Esophagus squamous epithelium (tissue), 5 donors: ENCODE results near the gene SERPINA5. TPM values are rescaled to one million over a fixed set of nuclear protein-coding genes. Genes with fewer than 3 reads are reported as not detected.

Experiments used
- DNase-seq: peaks from one replicate; lab custom pipeline; 2025; lab: John Stamatoyannopoulos, UW
- H3K27ac ChIP-seq, 4 donors: fragments of 200-600 bp; sonication (generic); one replicate each; pipeline ENCODE4 v1.5.1; 2016 to 2019; ENCODE audit warnings: mild to moderate bottlenecking in 1 of 4
- H3K27me3 ChIP-seq, 4 donors: fragments of 200-600 bp; sonication (generic); 1 replicate in 3 of 4; 2 replicates in 1 of 4; pipeline versions ENCODE4 v1.5.1 to v1.6.0; 2017 to 2021; ENCODE audit warnings: antibody characterized with exemption in 1 of 4
- H3K36me3 ChIP-seq, 3 donors: fragments of 200-600 bp; sonication (generic); one replicate each; pipeline ENCODE4 v1.5.1; 2016 to 2019
- H3K4me1 ChIP-seq, 3 donors: fragments of 200-600 bp; sonication (generic); one replicate each; pipeline ENCODE4 v1.5.1; 2017 to 2019
- H3K4me3 ChIP-seq, 4 donors: fragments of 200-600 bp; sonication (generic); 1 replicate in 3 of 4; 2 replicates in 1 of 4; pipeline ENCODE4 v1.5.1; 2016 to 2019; ENCODE audit warnings: mild to moderate bottlenecking in 2 of 4, moderate library complexity in 1 of 4
- H3K9me3 ChIP-seq, 3 donors: fragments of 200-600 bp; sonication (generic); one replicate each; pipeline ENCODE4 v1.5.1; 2016 to 2019
- POLR2A ChIP-seq, 4 donors: fragments of 450-650 bp; IDR thresholded peaks; one replicate each; pipeline ENCODE4 v1.6.1; 2017; ENCODE audit warnings: antibody characterized with exemption in 4 of 4, mild to moderate bottlenecking in 4 of 4, moderate library complexity in 3 of 4
- WGBS, 2 donors: methylation state at CpG; one replicate each; pipeline ENCODE4 v1.1.5; 2018; 5-methylcytosine and 5-hydroxymethylcytosine counted together
- intact Hi-C: fragments of 100-400 bp; cut with DNase I; formaldehyde crosslinking; loops from one replicate; pipeline ENCODE4 v1.15.0; 2022
- total RNA-seq, 4 donors: library from RNA; depleted of rRNA; stranded (reverse); fragments of >200 nt; gene quantifications; one replicate each; pipeline ENCODE4 v1.1.0, GENCODE V29; 2016
- TF ChIP-seq, protein P1 (sequence below), 6 experiments: fragments of 450-650 bp in 4 of 6; fragments of 200-600 bp in 2 of 6; sonication (generic) in 2 of 6; IDR thresholded peaks; one replicate each; pipeline ENCODE4 v1.5.1; 2016 to 2019; ENCODE audit warnings: antibody characterized with exemption in 6 of 6, mild to moderate bottlenecking in 4 of 6, moderate library complexity in 4 of 6
- donor health status: DM: yes; HTN: yes; CAD: no.

Gene SERPINA5
- total RNA-seq, 4 donors from 2014 or later: 0.12 to 0.38 (median 0.35) TPM; not detected in 1

DNA sequence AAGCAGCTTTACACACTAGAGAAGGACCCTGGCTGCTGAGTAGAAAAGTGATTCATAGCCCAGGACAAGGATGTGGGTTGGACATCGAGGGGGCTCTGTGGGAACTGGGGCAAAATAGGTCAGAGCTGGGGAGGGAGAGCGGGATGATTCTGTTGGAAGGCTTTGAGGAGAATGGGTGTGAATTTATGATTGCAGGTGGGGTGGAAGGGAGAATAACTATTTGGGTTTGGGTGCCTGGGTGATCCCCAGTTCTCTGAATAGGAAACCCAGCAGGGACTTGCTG, 44.1 kb downstream of the SERPINA5 start:
- 55 to 63% methylated on average over 2 of the region's 2 CpGs for WGBS, 2 donors
- Histone ChIP-seq H3K9me3 (no peaks in the 10 kb centered on the region), H3K36me3 (no peaks in the 10 kb centered on the region), H3K27me3 (peaks cover 0 to 36% (median 0%) of the 10 kb centered on the region in 4 donors), H3K27ac (no peak overlapping the region), H3K4me1 (no peaks in the 10 kb centered on the region), H3K4me3 (no peak overlapping the region)
- TF ChIP-seq, protein P1, sequence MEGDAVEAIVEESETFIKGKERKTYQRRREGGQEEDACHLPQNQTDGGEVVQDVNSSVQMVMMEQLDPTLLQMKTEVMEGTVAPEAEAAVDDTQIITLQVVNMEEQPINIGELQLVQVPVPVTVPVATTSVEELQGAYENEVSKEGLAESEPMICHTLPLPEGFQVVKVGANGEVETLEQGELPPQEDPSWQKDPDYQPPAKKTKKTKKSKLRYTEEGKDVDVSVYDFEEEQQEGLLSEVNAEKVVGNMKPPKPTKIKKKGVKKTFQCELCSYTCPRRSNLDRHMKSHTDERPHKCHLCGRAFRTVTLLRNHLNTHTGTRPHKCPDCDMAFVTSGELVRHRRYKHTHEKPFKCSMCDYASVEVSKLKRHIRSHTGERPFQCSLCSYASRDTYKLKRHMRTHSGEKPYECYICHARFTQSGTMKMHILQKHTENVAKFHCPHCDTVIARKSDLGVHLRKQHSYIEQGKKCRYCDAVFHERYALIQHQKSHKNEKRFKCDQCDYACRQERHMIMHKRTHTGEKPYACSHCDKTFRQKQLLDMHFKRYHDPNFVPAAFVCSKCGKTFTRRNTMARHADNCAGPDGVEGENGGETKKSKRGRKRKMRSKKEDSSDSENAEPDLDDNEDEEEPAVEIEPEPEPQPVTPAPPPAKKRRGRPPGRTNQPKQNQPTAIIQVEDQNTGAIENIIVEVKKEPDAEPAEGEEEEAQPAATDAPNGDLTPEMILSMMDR (IDR thresholded peaks at IDR 0.05): no peak
- no peak for TF ChIP-seq POLR2A (IDR thresholded peaks at IDR 0.05)
- intact Hi-C loops: no loop called here
- DNase-seq: no peak

DNA sequence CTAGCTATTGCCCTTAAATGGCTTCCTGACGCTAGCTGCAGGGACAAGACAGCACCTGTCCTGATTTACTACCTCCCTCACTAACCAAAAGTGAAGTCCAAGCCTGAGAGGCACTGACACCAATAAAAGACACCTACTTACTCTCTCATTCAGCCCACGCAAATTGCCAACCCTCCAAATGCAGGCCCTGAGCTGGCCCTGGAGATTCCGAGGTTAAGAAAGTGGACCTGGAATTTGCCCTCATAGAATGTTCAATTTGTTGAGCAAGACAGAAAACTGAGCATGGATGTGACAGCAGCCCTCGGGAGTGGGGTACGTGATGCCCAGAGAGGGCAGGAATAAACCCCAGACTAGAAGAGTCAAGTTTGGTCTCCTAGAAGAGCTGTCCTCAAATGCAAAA, 47.4 kb downstream of the SERPINA5 start:
- 63 to 86% methylated on average over 3 to 5 of the region's 5 CpGs for WGBS, 2 donors
- DNase-seq: no peak
- TF ChIP-seq POLR2A (IDR thresholded peaks at IDR 0.05): no peak
- TF ChIP-seq, protein P1 (IDR thresholded peaks at IDR 0.05): no peak
- H3K36me3 ChIP-seq: no peaks in the 10 kb centered on the region
- no peak overlapping the region for H3K4me3 ChIP-seq
- H3K27ac ChIP-seq: no peak overlapping the region
- H3K4me1 ChIP-seq: no peaks in the 10 kb centered on the region
- no peaks in the 10 kb centered on the region for H3K9me3 ChIP-seq
- intact Hi-C loops: no loop called here
- peaks cover 0 to 50% (median 0%) of the 10 kb centered on the region in 4 donors for H3K27me3 ChIP-seq

DNA sequence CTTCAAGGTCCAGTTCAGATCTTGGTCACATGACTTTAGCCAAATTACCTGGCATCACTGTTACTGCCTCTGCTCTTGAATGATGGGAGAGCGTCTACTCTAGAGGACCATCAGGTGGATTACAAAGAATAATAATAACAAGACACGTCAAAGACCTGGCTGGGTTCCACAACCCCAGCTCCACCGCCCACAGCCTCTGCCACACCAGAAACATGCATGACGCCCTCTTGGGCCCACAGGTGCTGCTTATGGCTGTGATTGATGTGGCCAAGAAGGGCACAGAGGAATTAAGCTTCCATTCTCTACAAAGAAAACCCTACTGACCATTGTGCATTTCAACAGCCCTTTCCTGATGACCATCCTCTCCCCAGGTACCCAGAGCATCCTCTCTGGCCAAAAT, 49.2 kb downstream of the SERPINA5 start:
- WGBS, 2 donors: 88 to 93% methylated on average over 3 to 4 of the region's 4 CpGs
- no peak for DNase-seq
- TF ChIP-seq, protein P1 (IDR thresholded peaks at IDR 0.05): no peak
- TF ChIP-seq POLR2A (IDR thresholded peaks at IDR 0.05): no peak
- H3K4me1 ChIP-seq: no peaks in the 10 kb centered on the region
- no peaks in the 10 kb centered on the region for H3K9me3 ChIP-seq
- no peaks in the 10 kb centered on the region for H3K36me3 ChIP-seq
- no peak overlapping the region for H3K4me3 ChIP-seq
- intact Hi-C loops: no loop called here
- peaks cover 0 to 45% (median 0%) of the 10 kb centered on the region in 4 donors for H3K27me3 ChIP-seq
- H3K27ac ChIP-seq: no peak overlapping the region

DNA sequence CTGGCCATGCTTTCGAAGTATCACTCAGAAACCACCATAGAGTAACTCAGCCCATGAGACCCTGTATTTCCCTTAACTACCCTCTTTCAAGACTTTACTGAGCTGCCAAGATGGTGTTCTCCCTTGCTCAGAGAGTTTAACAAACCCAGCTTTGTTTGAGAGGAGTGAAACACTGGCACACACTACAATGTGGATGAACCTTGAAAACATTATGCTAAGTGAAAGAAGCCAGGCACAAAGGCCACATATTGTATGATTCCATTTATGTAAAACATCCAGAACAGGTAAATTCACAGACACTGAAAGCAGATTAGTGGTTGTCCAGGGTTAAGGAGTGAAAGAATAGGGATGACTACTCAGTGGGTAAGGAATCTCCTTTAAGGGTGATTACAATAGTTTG, 49.8 kb downstream of the SERPINA5 start:
- Histone ChIP-seq H3K4me1 (no peaks in the 10 kb centered on the region), H3K9me3 (no peaks in the 10 kb centered on the region), H3K27ac (no peak overlapping the region), H3K4me3 (no peak overlapping the region), H3K27me3 (peaks cover 0 to 40% (median 0%) of the 10 kb centered on the region in 4 donors), H3K36me3 (no peaks in the 10 kb centered on the region)
- no peak for DNase-seq
- 86 to 92% methylated on average over 1 of the region's 1 CpG for WGBS, 2 donors
- no peak for TF ChIP-seq POLR2A (IDR thresholded peaks at IDR 0.05)
- TF ChIP-seq, protein P1 (IDR thresholded peaks at IDR 0.05): no peak
- intact Hi-C loops: no loop called here

DNA sequence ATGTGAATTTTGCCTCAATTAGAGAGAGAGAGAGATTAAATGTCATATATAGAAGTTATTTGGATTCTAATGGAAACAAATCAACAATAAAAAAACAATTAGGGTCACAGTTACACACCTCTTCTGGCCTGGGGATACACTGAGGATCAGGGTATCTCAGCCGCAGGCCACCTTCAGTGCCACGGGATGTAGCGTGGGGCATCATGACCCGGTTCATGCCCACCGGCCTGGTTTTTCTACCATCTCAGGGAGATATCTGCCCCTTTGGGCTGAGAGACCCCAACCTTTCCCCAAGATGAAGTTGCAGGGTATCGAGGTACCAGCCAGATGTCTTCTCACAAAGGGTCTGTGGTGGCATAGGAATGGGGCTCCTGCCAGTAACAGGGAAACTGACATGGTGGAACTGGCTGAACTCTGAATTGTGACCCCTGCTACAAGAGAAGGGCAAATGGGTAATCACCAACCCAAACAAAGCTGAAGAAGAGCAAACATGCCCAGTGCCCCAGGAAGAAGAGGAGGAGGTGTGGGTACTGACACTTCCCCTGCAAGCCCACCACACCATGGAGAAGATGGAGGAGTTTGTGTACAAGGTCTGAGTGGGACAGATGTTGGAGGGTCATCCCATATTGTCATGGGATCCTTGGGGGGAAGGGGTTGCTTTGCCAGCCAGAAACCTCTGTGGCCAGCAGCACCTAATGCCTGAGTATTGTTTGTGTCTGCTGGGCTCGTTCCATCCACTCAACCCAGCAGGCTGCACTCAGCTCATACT, 50.5 kb downstream of the SERPINA5 start:
- H3K9me3 ChIP-seq: no peaks in the 10 kb centered on the region
- H3K4me3 ChIP-seq: no peak overlapping the region
- no peaks in the 10 kb centered on the region for H3K4me1 ChIP-seq
- DNase-seq: no peak
- peaks cover 0 to 40% (median 0%) of the 10 kb centered on the region in 4 donors for H3K27me3 ChIP-seq
- H3K27ac ChIP-seq: no peak overlapping the region
- intact Hi-C loops: no loop called here
- no peaks in the 10 kb centered on the region for H3K36me3 ChIP-seq
- 85 to 100% methylated on average over 3 to 5 of the region's 7 CpGs for WGBS, 2 donors
- TF ChIP-seq POLR2A (IDR thresholded peaks at IDR 0.05): no peak
- TF ChIP-seq, protein P1 (IDR thresholded peaks at IDR 0.05): no peak
